Endodermal cell (in vitro differentiated cells): ENCODE data around the gene JAKMIP1. TPM values are rescaled to one million over a fixed set of nuclear protein-coding genes. Genes with fewer than 3 reads are reported as not detected.

ENCODE experiments used
- DNase-seq: peaks from one replicate; pipeline ENCODE4 v3.0.0-alpha.2; 2017
- H3K27ac ChIP-seq: 2 replicates; pipeline ENCODE4 v1.5.1; 2013; ENCODE audit warnings: mild to moderate bottlenecking, low read depth, low read length, moderate library complexity
- H3K27me3 ChIP-seq: 2 replicates; pipeline ENCODE4 v1.6.1; 2013; ENCODE audit warnings: mild to moderate bottlenecking, low read length, moderate library complexity; ENCODE audit not compliant: insufficient read depth, control insufficient read depth, poor library complexity, severe bottlenecking
- H3K36me3 ChIP-seq: 2 replicates; pipeline ENCODE4 v1.7.0; 2013; ENCODE audit warnings: mild to moderate bottlenecking, low read length, moderate library complexity; ENCODE audit not compliant: control insufficient read depth, insufficient read depth
- H3K4me1 ChIP-seq: one replicate; pipeline ENCODE4 v1.7.0; 2013; ENCODE audit warnings: low read length; ENCODE audit not compliant: control insufficient read depth, insufficient read depth
- H3K4me3 ChIP-seq: 2 replicates; pipeline ENCODE4 v1.5.1; 2013; ENCODE audit warnings: mild to moderate bottlenecking, low read length, moderate library complexity
- H3K9ac ChIP-seq: 2 replicates; pipeline ENCODE4 v1.6.1; 2013; ENCODE audit warnings: mild to moderate bottlenecking, low read length, moderate library complexity; ENCODE audit not compliant: poor library complexity, severe bottlenecking; ENCODE audit errors: extremely low read depth
- H3K9me3 ChIP-seq: 2 replicates; pipeline ENCODE4 v1.6.1; 2013; ENCODE audit warnings: mild to moderate bottlenecking, low read length, moderate library complexity; ENCODE audit not compliant: control insufficient read depth
- H3K27ac Mint-ChIP-seq: 2 replicates; pipeline ENCODE4 v1.8.0; 2020; ENCODE audit warnings: mixed read lengths
- H3K27me3 Mint-ChIP-seq: 2 replicates; pipeline ENCODE4 v1.8.0; 2021; ENCODE audit warnings: mild to moderate bottlenecking, mixed read lengths; ENCODE audit not compliant: insufficient read depth
- H3K36me3 Mint-ChIP-seq: 2 replicates; pipeline ENCODE4 v1.8.0; 2020; ENCODE audit warnings: low read depth, mixed read lengths
- H3K4me1 Mint-ChIP-seq: 2 replicates; pipeline ENCODE4 v1.8.0; 2020; ENCODE audit warnings: mixed read lengths
- H3K4me3 Mint-ChIP-seq: 2 replicates; pipeline ENCODE4 v1.8.0; 2020; ENCODE audit warnings: mild to moderate bottlenecking, moderate library complexity, mixed read lengths
- H3K9me3 Mint-ChIP-seq: 2 replicates; pipeline ENCODE4 v1.8.0; 2020; ENCODE audit warnings: mild to moderate bottlenecking, mixed read lengths
- CTCF ChIP-seq: fragments of 200-600 bp; sonication (generic); conservative IDR thresholded peaks from 2 replicates; pipeline ENCODE4 v1.5.0; 2021; ENCODE audit warnings: antibody characterized with exemption, mild to moderate bottlenecking
- WGBS, 2 experiments: methylation state at CpG; one replicate each; pipeline versions ENCODE4 v1.1.5 to v1.1.7; 2013; ENCODE audit warnings: missing lambda C conversion rate in 2 of 2, mixed read lengths in 1 of 2; ENCODE audit not compliant: insufficient coverage in 1 of 2, insufficient read length in 1 of 2; 5-methylcytosine and 5-hydroxymethylcytosine counted together
- total RNA-seq, 2 donors: library from RNA; stranded (reverse); fragmentation: NEBNext Ultra II Directional in 1 of 2; extraction: Animal tissue kit (Norgen Biotek cat#: 25700) in 1 of 2; gene quantifications; 2 replicates in 1 of 2; 3 replicates in 1 of 2; pipeline ENCODE4 v1.2.1, GENCODE V29; 2021

Gene JAKMIP1
- total RNA-seq, 2 donors from 2014 or later, result 10.4 to 11.2 TPM

GRCh38 chr4:5990446-5991160 lies 209.7 kb downstream of the JAKMIP1 start:
- TF ChIP-seq CTCF, result no peak
- WGBS, 2 experiments, result 89 to 92% methylated on average over 11 to 16 of the region's 16 CpGs
- Mint-ChIP-seq H3K4me3 (no peak overlapping the region), H3K9me3 (no peaks in the 10 kb centered on the region), H3K27me3 (peaks cover 11% of the 10 kb centered on the region), H3K36me3 (no peaks in the 10 kb centered on the region), H3K27ac (no peak overlapping the region), H3K4me1 (no peaks in the 10 kb centered on the region)
- no peak overlapping the region for H3K9ac ChIP-seq
- no peaks in the 10 kb centered on the region for H3K27me3 ChIP-seq
- no peaks in the 10 kb centered on the region for H3K4me1 ChIP-seq
- no peak overlapping the region for H3K27ac ChIP-seq
- no peak overlapping the region for H3K4me3 ChIP-seq
- no peaks in the 10 kb centered on the region for H3K36me3 ChIP-seq
- peak; percentile 24 for DNase-seq
- no peaks in the 10 kb centered on the region for H3K9me3 ChIP-seq

DNA sequence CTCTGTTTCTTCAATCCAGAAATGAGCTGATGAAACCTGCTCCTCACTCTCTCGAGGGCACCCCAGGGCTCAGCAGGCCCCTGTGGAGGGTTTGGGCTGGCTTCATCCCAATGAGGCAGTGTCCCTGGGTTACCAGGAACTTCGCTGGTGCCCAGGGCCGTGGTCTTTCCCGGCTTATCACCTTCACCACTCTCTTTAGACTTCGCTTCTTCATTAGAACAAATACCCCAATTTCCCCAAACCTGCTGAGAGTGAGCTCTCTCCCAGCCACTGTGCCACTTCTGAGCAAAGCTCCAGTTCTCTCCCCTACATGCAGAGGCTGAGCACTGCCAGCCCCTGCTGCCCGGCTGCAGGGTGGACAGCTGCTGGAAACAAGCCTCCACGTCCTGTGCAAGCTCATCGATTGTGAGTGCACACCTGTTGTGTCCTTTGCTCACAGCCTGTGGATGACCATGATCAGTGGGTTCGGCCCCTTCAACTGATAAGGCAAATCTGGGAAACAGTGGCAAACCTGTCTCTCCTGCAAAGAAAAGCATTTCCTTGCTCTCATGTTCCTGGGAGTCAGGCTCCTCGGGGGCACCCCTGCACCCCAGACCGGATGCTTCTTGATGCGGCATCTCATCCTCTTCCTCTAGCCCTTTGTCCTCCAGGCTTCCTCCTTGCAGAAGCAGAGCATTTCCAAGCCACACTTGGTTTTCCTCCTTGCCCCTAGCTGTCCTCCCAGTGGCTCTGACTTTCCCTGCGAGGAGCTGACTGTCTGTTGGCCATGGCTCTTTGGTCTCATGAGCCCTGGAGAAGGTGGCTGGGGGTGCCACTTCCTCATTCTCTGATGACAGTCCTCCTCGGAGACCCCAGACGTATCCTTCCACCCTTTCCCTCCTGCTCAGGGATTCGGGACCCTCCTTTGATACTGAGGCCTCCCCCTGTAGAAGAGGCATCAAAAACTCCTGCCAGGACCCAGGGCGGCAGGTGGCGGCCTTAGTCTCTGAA lies 210.8 kb downstream of the JAKMIP1 start:
- Mint-ChIP-seq H3K27ac (no peak overlapping the region), H3K4me3 (no peak overlapping the region), H3K9me3 (peaks cover 6% of the 10 kb centered on the region), H3K4me1 (no peaks in the 10 kb centered on the region), H3K36me3 (no peaks in the 10 kb centered on the region), H3K27me3 (peaks cover 12% of the 10 kb centered on the region)
- 87 to 91% methylated on average over 12 to 18 of the region's 18 CpGs for WGBS, 2 experiments
- Histone ChIP-seq H3K27me3 (no peaks in the 10 kb centered on the region), H3K9ac (no peak overlapping the region), H3K4me1 (no peaks in the 10 kb centered on the region), H3K27ac (no peak overlapping the region), H3K9me3 (peaks cover 6% of the 10 kb centered on the region), H3K36me3 (no peaks in the 10 kb centered on the region), H3K4me3 (no peak overlapping the region)
- peak; percentile 24 for DNase-seq
- no peak for TF ChIP-seq CTCF

DNA sequence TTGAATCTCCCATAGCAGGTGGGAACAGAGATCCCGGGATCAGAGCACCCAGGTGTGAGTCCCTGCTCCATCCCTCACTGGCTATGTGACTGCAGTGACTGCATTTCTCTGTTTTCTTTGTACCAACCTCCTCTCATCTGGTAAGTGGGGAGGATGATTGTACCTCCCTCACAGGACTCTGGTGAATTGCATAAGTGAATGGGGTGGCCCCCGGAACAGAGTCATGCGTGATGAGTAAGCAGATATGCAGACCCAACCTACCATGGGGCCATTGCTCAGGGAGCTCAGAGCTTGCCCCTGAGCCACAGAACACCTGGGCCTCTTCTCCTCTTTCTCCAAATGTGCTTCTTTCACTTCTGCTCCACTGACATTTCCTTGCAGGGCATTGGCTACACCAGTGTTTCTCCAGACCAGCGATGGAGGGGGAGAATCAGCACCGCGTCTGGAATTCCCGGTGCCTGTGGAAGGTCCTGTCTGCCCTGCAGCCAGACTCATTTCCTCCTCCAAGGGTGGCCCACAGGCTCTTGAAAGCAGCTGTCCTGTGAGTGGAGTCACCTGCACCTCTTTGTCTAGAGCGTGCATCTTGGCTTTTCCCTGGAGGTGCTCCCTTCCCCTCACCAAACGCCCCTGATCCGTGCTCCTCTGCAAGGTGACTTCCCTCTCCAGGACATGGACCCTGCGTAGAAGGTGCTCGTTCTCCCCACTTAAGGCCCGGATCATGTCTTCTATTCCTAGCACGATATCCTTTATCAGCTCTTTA lies 212.1 kb downstream of the JAKMIP1 start:
- Histone ChIP-seq H3K4me1 (no peaks in the 10 kb centered on the region), H3K9ac (no peak overlapping the region), H3K36me3 (no peaks in the 10 kb centered on the region), H3K9me3 (peaks cover 19% of the 10 kb centered on the region), H3K27ac (no peak overlapping the region), H3K27me3 (no peaks in the 10 kb centered on the region), H3K4me3 (no peak overlapping the region)
- H3K4me1 Mint-ChIP-seq, result no peaks in the 10 kb centered on the region
- peaks cover 12% of the 10 kb centered on the region for H3K27me3 Mint-ChIP-seq
- H3K9me3 Mint-ChIP-seq, result peaks cover 16% of the 10 kb centered on the region
- 89 to 90% methylated on average over 10 to 14 of the region's 14 CpGs for WGBS, 2 experiments
- H3K27ac Mint-ChIP-seq, result no peak overlapping the region
- DNase-seq, result peak; percentile 42
- no peak for TF ChIP-seq CTCF
- no peaks in the 10 kb centered on the region for H3K36me3 Mint-ChIP-seq
- no peak overlapping the region for H3K4me3 Mint-ChIP-seq
